ENCODE data around the gene CNN1.

CNN1 gene

DNA sequence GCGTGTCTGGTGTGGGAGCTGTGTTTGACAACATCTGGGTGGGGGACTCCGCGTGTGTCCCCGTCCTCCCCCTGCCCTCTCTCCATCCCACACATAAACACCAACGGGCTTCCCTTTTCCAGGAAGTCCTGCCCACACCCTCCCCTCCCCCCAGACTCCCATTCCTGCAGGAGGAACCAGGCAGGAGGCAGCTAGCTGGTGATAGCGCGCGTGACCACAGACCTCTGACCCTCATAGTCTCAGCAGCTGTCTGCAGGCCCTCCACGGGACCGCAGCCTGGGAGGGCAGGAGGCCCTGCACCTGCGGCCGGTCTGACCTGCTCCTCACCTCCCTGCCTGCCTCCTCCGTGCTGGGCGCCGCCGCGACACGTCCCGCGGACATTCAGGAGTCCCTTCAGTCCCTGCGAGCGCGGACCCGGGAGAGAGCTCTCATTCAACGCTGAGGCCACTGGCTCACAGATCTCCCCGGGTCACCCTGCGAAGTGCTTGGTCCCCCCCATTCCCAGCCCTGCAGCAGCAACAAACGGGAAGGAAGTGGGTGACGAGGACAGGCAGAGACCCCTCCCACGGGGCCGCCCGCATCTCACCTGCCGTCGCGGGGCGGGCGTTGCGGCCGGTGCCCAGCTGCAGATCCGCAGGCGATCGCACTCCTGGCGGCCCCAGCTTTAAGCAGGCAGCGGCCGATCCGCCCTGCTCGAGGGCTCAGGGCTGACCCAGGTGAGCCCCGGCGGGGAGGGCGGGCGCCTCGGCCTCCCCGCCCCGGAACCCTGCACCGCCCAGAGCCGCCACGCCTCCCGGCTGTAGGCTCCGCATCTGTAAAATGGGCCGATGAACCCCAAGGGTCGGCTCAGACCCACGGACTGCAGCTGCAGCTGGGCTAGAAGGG lies 39.8 kb downstream of the CNN1 start:
- TF ChIP-seq, protein P1, sequence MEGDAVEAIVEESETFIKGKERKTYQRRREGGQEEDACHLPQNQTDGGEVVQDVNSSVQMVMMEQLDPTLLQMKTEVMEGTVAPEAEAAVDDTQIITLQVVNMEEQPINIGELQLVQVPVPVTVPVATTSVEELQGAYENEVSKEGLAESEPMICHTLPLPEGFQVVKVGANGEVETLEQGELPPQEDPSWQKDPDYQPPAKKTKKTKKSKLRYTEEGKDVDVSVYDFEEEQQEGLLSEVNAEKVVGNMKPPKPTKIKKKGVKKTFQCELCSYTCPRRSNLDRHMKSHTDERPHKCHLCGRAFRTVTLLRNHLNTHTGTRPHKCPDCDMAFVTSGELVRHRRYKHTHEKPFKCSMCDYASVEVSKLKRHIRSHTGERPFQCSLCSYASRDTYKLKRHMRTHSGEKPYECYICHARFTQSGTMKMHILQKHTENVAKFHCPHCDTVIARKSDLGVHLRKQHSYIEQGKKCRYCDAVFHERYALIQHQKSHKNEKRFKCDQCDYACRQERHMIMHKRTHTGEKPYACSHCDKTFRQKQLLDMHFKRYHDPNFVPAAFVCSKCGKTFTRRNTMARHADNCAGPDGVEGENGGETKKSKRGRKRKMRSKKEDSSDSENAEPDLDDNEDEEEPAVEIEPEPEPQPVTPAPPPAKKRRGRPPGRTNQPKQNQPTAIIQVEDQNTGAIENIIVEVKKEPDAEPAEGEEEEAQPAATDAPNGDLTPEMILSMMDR (IDR thresholded peaks at IDR 0.05), result no peak

DNA sequence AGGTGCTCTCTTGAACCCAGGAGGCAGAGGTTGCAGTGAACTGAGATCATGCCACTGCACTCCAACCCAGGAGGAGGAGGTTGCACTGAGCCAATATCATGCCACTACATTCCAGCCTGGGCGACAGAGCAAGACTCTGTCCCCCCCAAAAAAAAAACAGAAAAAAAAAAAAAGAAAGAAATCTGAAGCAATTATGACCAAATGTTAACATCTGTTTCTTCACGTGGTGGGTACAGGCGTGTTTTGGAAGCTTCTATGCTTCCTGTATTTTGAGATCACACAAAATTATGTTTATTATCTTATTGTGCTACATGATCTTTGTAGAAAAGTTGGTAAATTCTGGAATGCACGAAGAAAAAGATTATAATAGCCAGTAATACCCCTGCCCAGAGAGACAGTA lies 41.5 kb downstream of the CNN1 start:
- TF ChIP-seq, protein P1 (IDR thresholded peaks at IDR 0.05), result no peak

DNA sequence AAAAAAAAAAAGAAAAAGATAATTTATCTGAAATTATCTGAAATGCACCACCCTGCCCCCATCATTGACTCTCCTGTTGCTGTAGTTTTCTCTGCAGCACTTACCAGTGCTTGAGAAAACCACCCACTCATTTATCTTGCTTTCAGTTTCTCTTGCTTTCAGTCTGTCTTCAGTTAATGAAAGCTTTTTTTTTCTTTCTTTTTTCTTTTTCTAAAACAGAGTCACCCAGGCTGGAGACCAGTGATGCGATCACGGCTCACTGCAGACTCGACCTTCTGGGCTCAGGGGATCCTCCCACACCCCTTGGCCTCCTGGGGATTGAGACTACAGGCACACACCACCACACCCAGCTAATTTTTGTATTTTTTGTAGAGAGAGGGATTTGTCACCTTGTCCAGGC lies 43.1 kb downstream of the CNN1 start:
- TF ChIP-seq, protein P1 (IDR thresholded peaks at IDR 0.05), result no peak

DNA sequence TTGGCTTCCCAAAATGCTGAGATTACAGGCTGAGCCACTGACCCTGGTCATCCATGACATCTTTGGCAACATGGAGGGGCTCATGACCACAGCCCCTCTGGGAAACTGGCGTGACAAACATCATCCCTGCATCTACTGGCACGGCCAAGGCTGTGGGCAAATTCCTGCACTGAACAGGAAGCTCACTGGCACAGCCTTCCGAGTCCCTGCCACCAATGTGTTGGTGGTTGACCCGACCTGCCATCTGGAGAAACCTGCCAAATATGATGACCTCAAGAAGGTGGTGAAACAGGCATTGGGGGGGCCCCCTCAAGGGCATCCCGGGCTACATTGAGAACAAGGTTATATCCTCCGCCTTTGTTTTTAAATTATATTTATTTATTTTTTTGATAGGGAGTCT lies 47.7 kb downstream of the CNN1 start:
- TF ChIP-seq, protein P1 (IDR thresholded peaks at IDR 0.05), result no peak

DNA sequence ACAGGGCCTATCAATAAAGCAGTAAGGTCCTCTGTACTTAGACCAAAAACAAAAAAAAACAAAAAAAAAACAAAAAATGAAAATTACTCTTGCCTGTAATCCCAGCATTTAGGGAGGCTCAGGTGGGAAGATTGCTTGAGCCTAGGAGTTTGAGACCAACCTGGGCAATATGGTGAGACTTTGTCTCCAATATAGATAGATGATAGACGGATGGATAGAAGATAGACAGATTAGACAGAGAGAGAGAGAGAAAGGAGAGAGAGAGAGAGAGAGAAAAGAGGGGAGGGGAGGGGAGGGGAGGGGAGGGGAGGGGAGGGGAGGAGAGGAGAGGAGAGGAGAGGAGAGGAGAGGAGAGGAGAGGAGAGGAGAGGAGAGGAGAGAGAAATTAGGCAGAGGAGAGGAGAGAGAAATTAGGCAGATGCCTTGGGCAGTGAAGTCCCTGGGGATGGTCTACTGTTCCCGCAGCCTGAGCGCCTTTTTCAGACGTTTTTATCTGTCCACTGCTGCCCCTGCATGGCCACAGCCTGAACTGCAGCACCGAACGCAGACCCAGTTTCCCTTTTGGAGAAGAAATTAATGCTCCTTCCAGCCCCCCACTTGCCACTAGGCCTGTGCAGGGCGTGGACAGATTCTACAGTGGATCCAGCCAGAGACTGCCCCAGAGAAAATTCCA lies 48.8 kb downstream of the CNN1 start:
- TF ChIP-seq, protein P1 (IDR thresholded peaks at IDR 0.05), result peak; percentile 87

DNA sequence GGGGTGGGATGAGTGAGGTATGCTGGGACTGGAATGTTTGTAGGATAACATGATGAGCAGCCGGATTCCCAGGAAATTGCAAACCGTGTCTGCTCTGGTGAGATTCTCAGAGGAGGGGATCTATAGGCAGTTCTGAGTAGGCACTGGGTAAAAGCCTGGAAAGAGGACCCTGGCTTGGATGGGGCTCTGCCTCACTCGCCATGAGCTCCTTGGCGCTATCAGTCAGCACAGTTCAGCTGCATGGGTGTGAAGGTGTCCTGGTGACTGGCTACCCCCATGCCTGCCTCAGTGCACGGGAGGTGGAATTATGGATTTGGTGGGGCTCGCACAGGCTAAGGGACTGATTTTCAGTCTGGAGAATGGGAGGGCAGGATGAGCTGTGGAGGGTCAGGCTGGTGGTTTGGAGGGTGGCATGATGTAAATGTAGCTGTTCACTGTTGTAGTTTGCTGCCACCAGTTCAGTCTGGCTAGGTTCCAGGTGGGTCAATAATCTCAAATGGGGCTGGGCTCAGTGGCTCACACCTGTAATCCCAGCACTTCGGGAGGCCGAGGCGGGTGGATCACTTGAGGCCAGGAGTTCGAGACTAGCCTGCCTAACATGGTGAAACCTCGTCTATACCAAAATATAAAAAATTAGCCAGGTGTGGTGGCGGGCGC lies 49.5 kb downstream of the CNN1 start:
- TF ChIP-seq, protein P1 (IDR thresholded peaks at IDR 0.05), result peak; percentile 42; the same call in 1 of the 2 replicates

DNA sequence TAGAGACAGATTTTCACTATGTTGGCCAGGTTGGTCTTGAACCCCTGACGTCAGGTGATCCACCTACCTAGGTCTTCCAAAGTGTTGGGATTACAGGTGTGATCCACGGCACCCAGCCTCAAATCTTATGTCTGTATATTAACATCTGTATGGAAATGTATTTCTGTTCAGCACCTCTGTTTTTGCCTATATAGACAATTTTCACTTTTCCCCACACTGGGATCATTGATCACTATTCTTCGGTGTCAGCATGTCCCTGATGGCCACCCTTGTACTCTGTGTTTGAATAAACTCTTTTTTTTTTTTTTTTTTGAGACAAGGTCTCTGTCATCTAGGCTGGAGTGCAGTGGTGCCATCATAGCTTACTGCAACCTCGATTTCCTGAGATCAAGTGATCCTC lies 55.4 kb downstream of the CNN1 start:
- TF ChIP-seq, protein P1 (IDR thresholded peaks at IDR 0.05), result no peak
